CD4-positive, alpha-beta T cell treated with Interleukin-15 for 1 hour (primary cell): ENCODE measurements around the gene ASTN2.

Experiments used
- DNase-seq: peaks from one replicate; pipeline ENCODE4 v3.0.0-alpha.2; 2020

The ASTN2 gene

GRCh38 chr9:117363006-117363405 lies 51.9 kb downstream of the ASTN2 start:
- DNase-seq, result no peak

GRCh38 chr9:117359910-117360309 lies 54.9 kb downstream of the ASTN2 start:
- no peak for DNase-seq

- no peak for DNase-seq
These were observed 59.3 kb downstream of the ASTN2 start for GRCh38 chr9:117355542-117355941.

- DNase-seq, result no peak
These were observed 59.9 kb downstream of the ASTN2 start for GRCh38 chr9:117354997-117355396.

- DNase-seq, result no peak
These were observed 60.5 kb downstream of the ASTN2 start for GRCh38 chr9:117354244-117354847.

GRCh38 chr9:117344892-117345660 lies 69.8 kb downstream of the ASTN2 start:
- DNase-seq, result no peak

- no peak for DNase-seq
These were observed 71.4 kb downstream of the ASTN2 start for GRCh38 chr9:117343427-117343826.

GRCh38 chr9:117341151-117341550 lies 73.7 kb downstream of the ASTN2 start:
- no peak for DNase-seq

GRCh38 chr9:117340422-117340821 lies 74.4 kb downstream of the ASTN2 start:
- DNase-seq, result no peak

- DNase-seq, result no peak
These were observed 78.9 kb downstream of the ASTN2 start for GRCh38 chr9:117335837-117336433.

- no peak for DNase-seq
These were observed 80.8 kb downstream of the ASTN2 start for GRCh38 chr9:117334101-117334500.

GRCh38 chr9:117325831-117326230 lies 89.0 kb downstream of the ASTN2 start:
- DNase-seq, result no peak

GRCh38 chr9:117325110-117325731 lies 89.6 kb downstream of the ASTN2 start:
- DNase-seq, result no peak

GRCh38 chr9:117323390-117323789 lies 91.5 kb downstream of the ASTN2 start:
- no peak for DNase-seq

GRCh38 chr9:117317192-117317591 lies 97.7 kb downstream of the ASTN2 start:
- DNase-seq, result no peak

- DNase-seq, result no peak
These were observed 99.6 kb downstream of the ASTN2 start for GRCh38 chr9:117315236-117315635.

- no peak for DNase-seq
These were observed 100.9 kb downstream of the ASTN2 start for GRCh38 chr9:117313989-117314388.

GRCh38 chr9:117307701-117308100 lies 107.2 kb downstream of the ASTN2 start:
- DNase-seq, result no peak

- no peak for DNase-seq
These were observed 108.8 kb downstream of the ASTN2 start for GRCh38 chr9:117306032-117306431.

GRCh38 chr9:117305454-117305853 lies 109.4 kb downstream of the ASTN2 start:
- no peak for DNase-seq

- no peak for DNase-seq
These were observed 110.3 kb downstream of the ASTN2 start for GRCh38 chr9:117304549-117304948.

- DNase-seq, result no peak
These were observed 111.1 kb downstream of the ASTN2 start for GRCh38 chr9:117303643-117304230.

GRCh38 chr9:117302487-117302886 lies 112.4 kb downstream of the ASTN2 start:
- no peak for DNase-seq
